ENCODE data around the gene DNAJA4. TPM values are rescaled to one million over a fixed set of nuclear protein-coding genes. Genes with fewer than 3 reads are reported as not detected.

DNAJA4 gene
- total and polyA plus RNA-seq, 2 of the 13 experiments (the other 11 are each of a cell fraction or from before 2014, with no cell fraction given) = not detected

DNA sequence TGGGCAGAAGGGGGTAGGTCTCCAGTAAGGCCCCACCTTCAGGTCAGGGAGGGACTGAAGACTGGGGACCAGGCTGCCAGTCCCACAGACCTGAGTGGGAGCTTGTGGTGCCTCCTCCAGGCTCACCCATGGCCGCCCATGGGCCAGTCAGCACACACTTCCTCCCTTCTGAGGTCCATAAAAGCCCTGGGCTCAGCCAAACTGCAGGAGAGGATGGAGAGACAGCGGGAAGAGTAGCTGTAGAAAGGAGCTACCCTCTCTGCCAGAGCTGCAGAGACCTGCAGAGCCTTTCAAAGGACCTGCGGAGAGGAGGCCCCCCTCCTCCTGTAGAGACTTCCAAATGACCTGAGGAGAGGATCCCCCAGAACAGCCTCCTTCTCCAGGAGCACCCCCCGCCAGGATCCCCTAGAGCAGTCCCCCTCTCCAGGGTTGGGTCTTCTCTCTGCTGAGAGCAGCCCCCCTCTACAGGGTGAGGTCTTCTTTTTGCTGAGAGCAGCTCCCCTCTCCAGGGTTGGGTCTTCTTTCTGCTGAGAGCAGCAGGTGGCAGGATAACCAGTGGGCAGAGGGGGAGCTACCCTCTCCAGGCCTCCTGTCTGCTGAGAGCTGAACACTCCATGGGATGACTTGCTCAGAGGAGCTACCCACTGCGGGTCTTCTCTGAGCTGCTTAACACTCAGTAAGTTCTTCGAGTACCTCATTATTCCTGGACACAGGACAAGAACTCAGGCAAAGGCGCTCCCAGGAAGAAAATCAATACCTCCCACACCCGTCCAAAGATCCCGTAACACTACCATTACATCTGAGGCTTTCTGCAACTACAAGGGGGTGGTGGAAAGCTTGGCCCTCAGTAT lies 40.1 kb downstream of the DNAJA4 start (continued):
- TF ChIP-seq, protein P1, sequence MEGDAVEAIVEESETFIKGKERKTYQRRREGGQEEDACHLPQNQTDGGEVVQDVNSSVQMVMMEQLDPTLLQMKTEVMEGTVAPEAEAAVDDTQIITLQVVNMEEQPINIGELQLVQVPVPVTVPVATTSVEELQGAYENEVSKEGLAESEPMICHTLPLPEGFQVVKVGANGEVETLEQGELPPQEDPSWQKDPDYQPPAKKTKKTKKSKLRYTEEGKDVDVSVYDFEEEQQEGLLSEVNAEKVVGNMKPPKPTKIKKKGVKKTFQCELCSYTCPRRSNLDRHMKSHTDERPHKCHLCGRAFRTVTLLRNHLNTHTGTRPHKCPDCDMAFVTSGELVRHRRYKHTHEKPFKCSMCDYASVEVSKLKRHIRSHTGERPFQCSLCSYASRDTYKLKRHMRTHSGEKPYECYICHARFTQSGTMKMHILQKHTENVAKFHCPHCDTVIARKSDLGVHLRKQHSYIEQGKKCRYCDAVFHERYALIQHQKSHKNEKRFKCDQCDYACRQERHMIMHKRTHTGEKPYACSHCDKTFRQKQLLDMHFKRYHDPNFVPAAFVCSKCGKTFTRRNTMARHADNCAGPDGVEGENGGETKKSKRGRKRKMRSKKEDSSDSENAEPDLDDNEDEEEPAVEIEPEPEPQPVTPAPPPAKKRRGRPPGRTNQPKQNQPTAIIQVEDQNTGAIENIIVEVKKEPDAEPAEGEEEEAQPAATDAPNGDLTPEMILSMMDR (CRISPR knock-in tag; IDR thresholded peaks at IDR 0.05) = peak; percentile 6; the same call in 1 of the 2 replicates
- TF ChIP-seq CCDC6 (CRISPR knock-in tag; IDR thresholded peaks at IDR 0.05) = no peak
- peak; percentile 47; the same call in 1 of the 2 replicates for TF ChIP-seq ZNF263 (CRISPR knock-in tag; IDR thresholded peaks at IDR 0.05)
- no peak for TF ChIP-seq ATF1 (CRISPR knock-in tag; IDR thresholded peaks at IDR 0.05)
- TF ChIP-seq BCL6 (CRISPR knock-in tag; IDR thresholded peaks at IDR 0.05) = peak; percentile 41; the same call in 1 of the 2 replicates

DNA sequence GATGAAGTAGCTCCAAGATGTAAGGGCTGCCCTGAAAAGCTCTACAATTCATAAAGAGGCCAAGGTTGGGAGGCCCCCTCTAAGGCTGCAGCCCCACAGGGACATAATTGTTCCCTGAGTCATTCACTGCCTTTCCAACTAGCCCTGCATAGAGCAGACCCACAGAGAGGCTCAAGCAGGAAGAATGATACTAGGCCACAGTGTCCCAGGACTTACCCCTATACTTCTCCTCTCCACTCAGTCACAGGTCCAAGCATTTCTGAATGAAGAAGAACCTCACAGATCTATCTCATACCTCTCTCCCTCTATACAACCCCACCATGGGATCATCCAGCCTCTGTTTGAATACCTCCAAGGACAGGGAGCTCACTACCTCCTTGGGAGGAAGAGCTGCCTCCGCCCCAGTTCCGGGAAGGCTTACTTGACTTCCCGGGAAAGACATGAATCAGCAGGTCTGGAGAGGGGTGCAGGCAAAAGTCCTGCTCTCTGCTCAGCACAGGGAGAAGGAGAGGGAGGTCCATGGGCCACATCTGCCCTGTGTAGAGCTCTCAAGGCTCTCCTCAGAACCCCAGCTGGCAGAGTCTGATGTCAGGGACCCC lies 41.9 kb downstream of the DNAJA4 start:
- no peak overlapping the region for H3K27ac ChIP-seq (ENCODE audit: extremely low read length, insufficient read depth, low read length)
- peaks cover 51% of the 10 kb centered on the region for H3K4me1 ChIP-seq (ENCODE audit: insufficient read depth, low read length)
- H3K79me2 ChIP-seq (ENCODE audit: insufficient read depth, low read length) = no peaks in the 10 kb centered on the region
- no peaks in the 10 kb centered on the region; a peak in 1 of 5 replicates for H3K27me3 ChIP-seq (ENCODE audit: control insufficient read depth in 1 of 2, insufficient read depth in 2 of 2, low read length in 2 of 2)
- no peak overlapping the region for H3K4me2 ChIP-seq (ENCODE audit: low read depth, low read length)
- no TSS peak for BruUV-seq (replicated peaks)
- no peaks in the 10 kb centered on the region for H3K36me3 ChIP-seq (replicated peaks in 1 of 2; ENCODE audit: control insufficient read depth in 1 of 2, insufficient read depth in 2 of 2, low read length in 2 of 2)
- in situ Hi-C loops (cut with HindIII; ENCODE audit: extremely low pct_ligation_motif_present, low pct_unique_long_range_greater_than_20kb) (loop anchor here (10.0 kb wide), 2 partner anchors 179 to 409 kb away; no protein-coding TSS in a partner anchor), intact Hi-C loops (cut with micrococcal nuclease; ENCODE audit: unreplicated experiment) (loop anchor here (5.0 to 10.0 kb wide), 3 partner anchors 69 to 259 kb away; partner anchors contain the start of genes CHRNA5 and IREB2)
- DNase-seq (ENCODE audit: low spot score) = no peak
- POLR2A ChIA-PET = no interaction called here
- H3K9ac ChIP-seq (ENCODE audit: insufficient read depth, low read depth, low read length) = no peak overlapping the region
- no peak for FAIRE-seq
- ATAC-seq = no peak
- H4K20me1 ChIP-seq (ENCODE audit: insufficient read depth, low read length) = no peaks in the 10 kb centered on the region
- H2AFZ ChIP-seq (ENCODE audit: low read length) = no peak overlapping the region
- no peaks in the 10 kb centered on the region for H3K9me3 ChIP-seq (ENCODE audit: low read length)
- TF ChIP-seq FOSL2 (CRISPR knock-in tag; IDR thresholded peaks at IDR 0.05) (peak; percentile 38; the same call in 1 of the 2 replicates), KLF6 (CRISPR knock-in tag; IDR thresholded peaks at IDR 0.05) (no peak)
- H3K4me3 ChIP-seq (replicated peaks in 1 of 3; ENCODE audit: insufficient read depth in 1 of 3, low read depth in 2 of 3, low read length in 3 of 3) = no peak overlapping the region
- CTCF ChIA-PET (ENCODE audit: low intra/inter-chr PET ratio, low total read pairs) = interaction anchor here (4.1 kb wide), 1 partner anchor 116 kb away, joined by 47 read pairs; no protein-coding TSS in a partner anchor
- WGBS (ENCODE audit: low lambda C conversion rate) = 0% methylated on average over 3 of the region's 3 CpGs

All from HepG2 (cell line).